ENCODE results near the gene IL1RAPL1. TPM values are rescaled to one million over a fixed set of nuclear protein-coding genes. Genes with fewer than 3 reads are reported as not detected.

Gene IL1RAPL1
- total RNA-seq, 2 donors from 2014 or later = 1.6 to 1.7 TPM

- intact Hi-C loops (cut with DNase I) = no loop called here
- ATAC-seq = no peak
Observed at GRCh38 chrX:28889591-28890090, 302.4 kb downstream of the IL1RAPL1 start.

GRCh38 chrX:28901637-28902036, 314.4 kb downstream of the IL1RAPL1 start:
- ATAC-seq (no peak), DNase-seq (no peak)
- intact Hi-C loops (cut with DNase I) = no loop called here

More at GRCh38 chrX:28889591-28890090, 302.4 kb downstream of the IL1RAPL1 start:
- DNase-seq = no peak

GRCh38 chrX:28910487-28910886, 323.2 kb downstream of the IL1RAPL1 start:
- intact Hi-C loops (cut with DNase I) = no loop called here
- no peak for DNase-seq
- ATAC-seq = no peak

DNA sequence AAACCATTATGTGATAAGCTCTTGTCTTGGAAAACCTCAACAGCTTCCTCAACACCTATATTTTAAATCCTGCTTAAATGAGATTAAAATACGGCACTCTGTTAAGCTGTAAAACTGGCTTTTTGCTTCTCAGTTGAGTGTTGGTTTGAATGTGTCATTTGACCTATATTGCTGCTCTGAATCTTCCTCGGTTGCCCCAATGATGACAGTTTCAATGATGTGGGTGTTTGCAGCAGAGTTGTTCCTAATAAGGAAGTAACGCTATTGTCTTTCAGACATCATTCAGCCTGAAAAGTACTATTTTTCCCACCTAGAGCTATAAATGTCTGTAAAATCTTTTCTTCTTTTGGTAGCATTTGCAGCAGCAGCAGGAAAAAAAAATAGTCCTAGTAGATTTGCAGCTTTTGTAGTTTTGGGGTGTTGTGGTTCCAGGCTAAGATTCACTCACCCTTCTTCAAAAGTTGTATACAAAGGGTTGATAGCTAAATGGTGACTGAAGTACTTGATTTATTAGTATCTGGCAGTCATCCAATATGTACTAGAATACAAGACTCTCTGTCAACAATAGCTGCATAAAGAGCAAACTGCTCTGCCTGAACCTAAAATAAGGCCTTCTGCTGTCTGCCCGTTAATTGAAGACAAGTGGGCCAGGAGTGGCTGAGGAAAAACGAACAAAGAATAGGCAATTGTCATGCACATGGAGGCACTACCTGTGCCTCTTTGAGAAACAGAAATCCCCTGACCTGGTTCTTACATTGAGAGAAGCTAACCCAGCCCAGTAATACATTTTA, 333.1 kb downstream of the IL1RAPL1 start:
- ATAC-seq (peak in 1 of 2 donors; percentile 15), DNase-seq (no peak)
- intact Hi-C loops (cut with DNase I) = no loop called here

DNA sequence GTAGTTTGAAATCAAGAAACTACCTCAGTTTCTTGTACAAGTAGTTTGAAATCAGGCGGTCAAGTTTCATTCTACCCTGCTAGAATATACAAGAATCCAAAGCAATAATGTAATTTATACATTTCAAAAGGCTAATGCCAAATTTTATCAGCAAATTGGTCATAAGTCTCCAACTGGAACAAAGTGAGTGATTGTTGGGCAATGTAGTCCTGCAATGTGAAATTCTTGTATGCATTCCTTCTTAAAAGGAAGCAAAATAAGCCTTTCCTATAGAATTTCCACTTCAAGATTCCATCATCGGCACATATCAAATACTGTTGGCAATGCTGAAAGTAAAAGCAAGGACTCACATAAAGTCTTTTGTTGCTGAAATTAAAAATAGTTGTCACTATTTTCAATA, 334.9 kb downstream of the IL1RAPL1 start:
- DNase-seq (no peak), ATAC-seq (no peak)
- intact Hi-C loops (cut with DNase I) = no loop called here

GRCh38 chrX:28946846-28947245, 359.6 kb downstream of the IL1RAPL1 start:
- DNase-seq = no peak
- no peak for ATAC-seq
- intact Hi-C loops (cut with DNase I) = no loop called here

GRCh38 chrX:28960063-28960462, 372.8 kb downstream of the IL1RAPL1 start:
- intact Hi-C loops (cut with DNase I) = no loop called here
- DNase-seq (no peak), ATAC-seq (no peak)

GRCh38 chrX:28966331-28966730, 379.1 kb downstream of the IL1RAPL1 start:
- intact Hi-C loops (cut with DNase I) = no loop called here
- ATAC-seq = no peak
- DNase-seq = no peak

DNA sequence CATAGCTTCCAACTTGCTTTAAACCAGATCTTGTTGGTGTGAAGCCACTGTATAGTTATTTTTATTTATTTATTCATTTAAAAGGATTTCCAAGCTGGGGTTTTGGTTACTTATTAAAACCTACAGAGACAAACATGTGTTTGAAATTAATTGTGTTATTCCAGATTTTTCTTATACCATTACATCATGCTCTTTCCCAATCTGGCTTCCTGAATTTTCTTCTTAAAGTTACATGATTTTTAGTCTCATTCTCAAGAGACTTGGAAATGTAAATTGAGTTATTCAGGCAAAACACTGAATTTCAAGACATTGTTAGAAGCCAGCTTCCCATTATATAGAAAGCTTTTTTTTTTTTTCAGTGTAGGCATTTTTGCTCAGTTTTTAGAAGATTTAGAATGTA, 381.9 kb downstream of the IL1RAPL1 start:
- intact Hi-C loops (cut with DNase I) = no loop called here
- ATAC-seq (no peak), DNase-seq (no peak)

DNA sequence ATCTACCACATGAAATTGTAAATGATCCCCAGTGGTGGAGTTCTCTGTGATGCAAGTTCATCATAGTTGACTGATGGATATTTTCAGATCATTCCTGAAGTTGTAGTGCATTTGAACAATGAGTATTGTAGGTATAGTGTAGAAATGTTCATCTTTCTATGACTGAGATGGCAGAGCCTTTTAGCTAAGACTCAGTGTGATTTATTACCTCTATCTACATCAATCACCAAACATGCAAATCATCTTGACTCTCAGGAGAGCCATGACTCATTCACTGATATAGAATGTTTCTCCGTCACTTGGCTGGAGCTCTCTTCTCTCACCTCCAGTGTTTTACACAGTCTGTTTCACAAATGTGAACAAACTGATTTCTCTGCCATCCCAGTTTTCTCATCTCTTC, 392.6 kb downstream of the IL1RAPL1 start:
- DNase-seq (no peak), ATAC-seq (peak in 1 of 2 donors; percentile 35)
- intact Hi-C loops (cut with DNase I) = no loop called here

DNA sequence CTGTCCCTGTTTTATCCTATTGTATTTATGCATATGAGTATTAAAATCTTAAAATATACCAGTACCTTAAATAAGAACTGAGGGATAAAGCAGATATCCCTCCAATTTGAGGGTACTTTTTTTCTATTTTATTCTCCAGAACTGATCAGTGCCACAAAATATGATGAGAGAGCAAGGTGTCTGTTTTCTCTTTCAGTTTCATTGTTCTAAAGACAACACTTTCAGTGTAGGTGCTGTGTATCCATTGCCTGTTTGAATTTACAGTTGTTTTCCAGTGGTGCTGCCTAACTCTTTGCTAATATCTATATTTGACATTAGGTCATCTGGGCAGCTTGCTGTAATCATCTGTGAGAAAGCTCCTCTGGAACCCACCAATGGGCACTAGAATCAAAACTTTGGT, 394.7 kb downstream of the IL1RAPL1 start:
- DNase-seq = no peak
- ATAC-seq = no peak
- intact Hi-C loops (cut with DNase I) = no loop called here

DNA sequence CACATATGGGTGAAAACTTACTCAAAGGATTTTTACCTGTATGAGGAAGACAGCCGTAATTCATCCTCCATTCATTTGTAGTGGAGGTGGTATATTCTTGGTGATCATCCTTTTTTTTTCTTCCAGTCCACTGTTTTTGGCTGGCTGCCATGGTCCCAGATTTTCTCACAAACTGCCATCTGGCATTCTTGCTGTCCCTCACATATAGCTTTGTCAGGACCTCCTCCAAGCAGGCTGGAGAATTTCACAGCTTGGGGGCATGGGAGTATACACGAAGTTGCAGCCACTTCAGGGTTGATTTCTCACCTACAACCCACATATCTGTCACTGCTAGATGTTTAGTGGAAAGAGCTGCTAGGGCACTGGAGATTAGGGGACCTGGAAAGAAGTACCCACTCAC, 401.0 kb downstream of the IL1RAPL1 start:
- intact Hi-C loops (cut with DNase I) = no loop called here
- ATAC-seq (no peak), DNase-seq (no peak)

DNA sequence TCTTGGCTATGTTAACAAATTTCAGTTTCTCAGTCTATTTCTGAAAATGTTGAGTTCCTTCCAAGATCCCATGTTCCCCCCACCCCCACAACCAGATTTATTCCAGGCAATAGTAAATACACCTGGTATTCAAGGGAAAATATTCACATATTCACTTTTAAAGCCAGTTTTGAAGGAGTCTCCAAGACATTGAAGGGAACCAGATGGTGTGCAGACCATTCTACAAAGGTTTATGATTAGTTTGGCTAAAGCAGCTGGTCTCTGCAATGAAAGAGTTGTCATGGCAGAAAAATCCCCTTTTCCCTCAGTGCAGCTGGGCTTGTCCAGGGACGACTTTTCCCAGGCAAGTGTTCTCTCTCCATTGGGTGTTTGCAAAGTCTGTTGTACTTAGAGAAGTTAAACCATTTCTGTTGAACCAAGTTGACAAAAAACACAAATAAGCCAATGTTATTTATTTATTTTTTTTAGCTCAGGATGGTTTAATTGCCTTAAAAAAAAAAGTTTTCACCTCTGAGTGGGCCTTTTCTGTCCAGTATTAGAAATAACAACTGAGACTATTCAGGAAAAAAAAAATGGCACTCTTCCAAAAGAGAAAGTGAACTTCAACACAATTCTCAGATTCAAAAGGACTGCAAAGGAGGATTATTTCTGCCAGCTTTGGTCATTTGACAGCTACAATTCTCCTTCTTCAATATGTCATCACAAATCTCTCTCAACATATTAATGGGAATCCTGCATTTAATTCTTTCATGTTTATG, 410.6 kb downstream of the IL1RAPL1 start:
- ATAC-seq (peak in 1 of 2 donors; percentile 64), DNase-seq (no peak)
- intact Hi-C loops (cut with DNase I) = no loop called here

GRCh38 chrX:28998609-28999135, 411.4 kb downstream of the IL1RAPL1 start:
- ATAC-seq = no peak
- no peak for DNase-seq
- intact Hi-C loops (cut with DNase I) = no loop called here

DNA sequence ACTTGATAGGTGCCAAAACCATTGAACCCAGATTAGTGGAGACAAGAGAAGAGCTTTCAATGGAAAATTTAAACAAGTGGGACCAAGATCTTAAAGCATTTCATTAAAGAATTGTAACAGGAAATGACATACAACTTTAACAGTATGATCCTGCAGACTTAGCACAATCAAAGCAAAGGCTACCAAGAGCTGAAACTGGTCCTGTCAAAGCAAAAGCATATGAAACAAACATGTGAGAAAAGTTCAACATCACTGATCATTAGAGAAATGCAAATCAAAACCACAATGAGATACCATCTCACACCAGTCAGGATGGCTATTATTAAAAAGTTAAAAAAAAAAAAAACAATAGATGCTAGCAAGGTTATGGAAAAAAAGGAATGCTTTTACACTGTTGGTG, 425.6 kb downstream of the IL1RAPL1 start:
- no peak for ATAC-seq
- intact Hi-C loops (cut with DNase I) = no loop called here
- DNase-seq = no peak

DNA sequence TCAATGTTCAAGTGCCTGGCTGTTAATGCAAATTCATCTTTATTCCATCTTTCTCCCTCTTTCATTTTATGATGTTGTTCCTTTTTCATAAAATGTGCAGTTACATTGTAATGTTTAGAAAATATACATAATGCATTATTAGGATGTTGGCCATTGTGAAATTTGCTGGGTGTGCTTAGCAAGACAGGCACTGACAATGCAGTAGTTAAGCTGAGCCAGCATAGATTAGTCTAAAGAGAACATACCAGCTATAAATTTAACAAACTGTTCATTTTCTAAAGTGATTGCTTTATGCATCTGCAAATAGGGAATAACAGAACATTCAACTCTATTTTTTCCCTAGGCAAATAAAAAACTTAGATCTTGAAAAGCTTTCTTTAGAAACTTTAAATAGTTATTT, 436.0 kb downstream of the IL1RAPL1 start:
- intact Hi-C loops (cut with DNase I) = no loop called here
- ATAC-seq (no peak), DNase-seq (no peak)

- intact Hi-C loops (cut with DNase I) = no loop called here
- DNase-seq (no peak), ATAC-seq (no peak)
Observed at GRCh38 chrX:29024871-29025270, 437.6 kb downstream of the IL1RAPL1 start.

- no peak for DNase-seq
- intact Hi-C loops (cut with DNase I) = no loop called here
- ATAC-seq = peak in 1 of 2 donors; percentile 43
Observed at GRCh38 chrX:29039501-29039900, 452.3 kb downstream of the IL1RAPL1 start.

DNA sequence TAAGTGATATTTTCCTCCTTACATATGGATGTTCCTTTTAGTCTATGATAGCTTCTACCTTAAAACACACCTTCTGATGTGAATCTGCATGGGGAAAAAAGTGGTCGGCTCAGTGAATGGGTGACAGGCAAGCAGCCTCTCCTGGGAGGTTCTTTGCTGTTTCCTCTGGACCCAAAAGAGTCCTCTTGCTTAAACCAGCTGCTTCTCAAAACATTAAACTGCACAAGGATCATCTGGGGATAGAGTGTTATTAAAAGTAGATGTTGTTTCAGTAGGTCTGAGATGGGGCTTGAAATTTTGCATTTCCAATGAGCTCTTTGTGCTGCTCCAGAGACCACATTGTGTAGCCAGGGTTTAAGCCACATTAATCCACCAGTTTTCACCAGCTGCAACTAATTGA, 452.9 kb downstream of the IL1RAPL1 start:
- no peak for DNase-seq
- intact Hi-C loops (cut with DNase I) = no loop called here
- ATAC-seq = no peak

DNA sequence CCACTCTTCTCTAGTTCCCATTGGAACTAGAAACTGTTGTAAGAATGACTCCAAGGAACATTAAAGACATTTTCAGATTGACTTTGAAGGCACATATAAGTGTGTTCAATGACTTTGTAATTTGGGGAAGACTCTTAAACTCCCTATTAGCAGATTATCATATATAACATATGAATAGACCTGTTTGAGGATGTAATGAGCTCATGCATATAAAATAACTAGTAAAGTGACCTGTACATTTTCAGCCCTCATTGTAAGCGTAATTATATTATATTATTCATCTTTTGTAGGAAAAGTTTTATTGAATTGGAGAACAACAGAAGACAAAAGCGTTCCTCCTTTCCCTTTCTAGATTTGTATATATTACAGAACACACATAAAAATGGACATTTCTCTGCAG, 455.1 kb downstream of the IL1RAPL1 start:
- intact Hi-C loops (cut with DNase I) = no loop called here
- ATAC-seq (no peak), DNase-seq (no peak)
